ENCODE results near the gene CLDN9.
A peak's percentile ranks its signal among the peaks of the same experiment; 100 is the strongest.

The CLDN9 gene

GRCh38 chr16:3059041-3059722 lies 46.5 kb downstream of the CLDN9 start:
- peak; percentile 96 for FAIRE-seq
- TF ChIP-seq PAX5 (IDR thresholded peaks at IDR 0.05; ENCODE audit: insufficient read depth, low read length, severe bottlenecking) (peak; percentile 74), POLR2A (IDR thresholded peaks at IDR 0.05; ENCODE audit: low read depth, low read length) (no peak)
- peak; percentile 95 for DNase-seq (ENCODE audit: insufficient read length, low spot score)

GRCh38 chr16:3059723-3060242 lies 47.1 kb downstream of the CLDN9 start:
- no peak for DNase-seq (ENCODE audit: insufficient read length, low spot score)

GRCh38 chr16:3060339-3061127 lies 47.8 kb downstream of the CLDN9 start:
- DNase-seq (ENCODE audit: insufficient read length, low spot score): no peak
- TF ChIP-seq PAX5 (IDR thresholded peaks at IDR 0.05; ENCODE audit: insufficient read depth, low read length, severe bottlenecking): no peak
- TF ChIP-seq POLR2AphosphoS5 (IDR thresholded peaks at IDR 0.05; ENCODE audit: low read depth, low read length): no peak
- no peak for TF ChIP-seq SPI1 (IDR thresholded peaks at IDR 0.05; ENCODE audit: low read depth, low read length)
- no peak for TF ChIP-seq POLR2A (IDR thresholded peaks at IDR 0.05; ENCODE audit: low read depth, low read length)
- no peak for FAIRE-seq

More at GRCh38 chr16:3059723-3060242, 47.1 kb downstream of the CLDN9 start:
- no peak for TF ChIP-seq POLR2A (IDR thresholded peaks at IDR 0.05; ENCODE audit: low read depth, low read length)
- TF ChIP-seq PAX5 (IDR thresholded peaks at IDR 0.05; ENCODE audit: insufficient read depth, low read length, severe bottlenecking): no peak
- TF ChIP-seq SPI1 (IDR thresholded peaks at IDR 0.05; ENCODE audit: low read depth, low read length): no peak
- no peak for TF ChIP-seq POU2F2 (IDR thresholded peaks at IDR 0.05; ENCODE audit: low read depth, low read length)
- TF ChIP-seq TAF1 (IDR thresholded peaks at IDR 0.05; ENCODE audit: low read depth, low read length): no peak
- no peak for TF ChIP-seq POLR2AphosphoS5 (IDR thresholded peaks at IDR 0.05; ENCODE audit: low read depth, low read length)
- FAIRE-seq: no peak

GRCh38 chr16:3062553-3062952 lies 49.8 kb downstream of the CLDN9 start:
- FAIRE-seq (no peak), DNase-seq (ENCODE audit: insufficient read length, low spot score) (no peak)
- TF ChIP-seq POU2F2 (IDR thresholded peaks at IDR 0.05; ENCODE audit: low read depth, low read length): no peak
- no peak for TF ChIP-seq POLR2A (IDR thresholded peaks at IDR 0.05; ENCODE audit: low read depth, low read length)
- no peak for TF ChIP-seq SPI1 (IDR thresholded peaks at IDR 0.05; ENCODE audit: low read depth, low read length)
- TF ChIP-seq PAX5 (IDR thresholded peaks at IDR 0.05; ENCODE audit: insufficient read depth, low read length, severe bottlenecking): no peak
- TF ChIP-seq POLR2AphosphoS5 (IDR thresholded peaks at IDR 0.05; ENCODE audit: low read depth, low read length): no peak
- TF ChIP-seq TAF1 (IDR thresholded peaks at IDR 0.05; ENCODE audit: low read depth, low read length): no peak

GRCh38 chr16:3063625-3064386 lies 51.1 kb downstream of the CLDN9 start:
- FAIRE-seq: no peak

More at GRCh38 chr16:3063625-3064386, 51.1 kb downstream of the CLDN9 start:
- no peak for DNase-seq (ENCODE audit: insufficient read length, low spot score)
- TF ChIP-seq PAX5 (IDR thresholded peaks at IDR 0.05; ENCODE audit: insufficient read depth, low read length, severe bottlenecking): no peak
- TF ChIP-seq SPI1 (IDR thresholded peaks at IDR 0.05; ENCODE audit: low read depth, low read length): no peak
- no peak for TF ChIP-seq POLR2A (IDR thresholded peaks at IDR 0.05; ENCODE audit: low read depth, low read length)
- TF ChIP-seq POLR2AphosphoS5 (IDR thresholded peaks at IDR 0.05; ENCODE audit: low read depth, low read length): no peak
- TF ChIP-seq TAF1 (IDR thresholded peaks at IDR 0.05; ENCODE audit: low read depth, low read length): no peak
- TF ChIP-seq POU2F2 (IDR thresholded peaks at IDR 0.05; ENCODE audit: low read depth, low read length): no peak
